H1 (cell line): ENCODE results near the gene FRS2. TPM values are rescaled to one million over a fixed set of nuclear protein-coding genes. Genes with fewer than 3 reads are reported as not detected.

Experiments
- CTCF ChIA-PET: fragments of 300-600 bp; sonication (Branson Sonifier 250); formaldehyde crosslinking; loops from one replicate; lab custom pipeline; 2021; ENCODE audit not compliant: partially characterized antibody; lab: Charles Lee
- POLR2A ChIA-PET: fragments of 300-600 bp; sonication (Branson Sonifier 250); formaldehyde crosslinking; loops from one replicate; lab custom pipeline; 2021; ENCODE audit warnings: inconsistent platforms; ENCODE audit not compliant: partially characterized antibody; lab: Charles Lee
- DNase-seq, 2 experiments: peaks; one replicate each; pipeline versions ENCODE4 v3.0.0 to v3.0.0-alpha.2; 2010 to 2022; ENCODE audit warnings: low spot score in 2 of 2, low read depth in 1 of 2, mixed read lengths in 1 of 2
- FAIRE-seq: peaks from 2 replicates; lab custom pipeline; 2011; peaks lifted over from hg19 to GRCh38; lab: Jason Lieb, UNC
- H2AFZ ChIP-seq: 2 replicates; pipeline ENCODE4 v1.8.1; 2012; ENCODE audit warnings: low read length, inconsistent platforms
- H2AK5ac ChIP-seq: 2 replicates; pipeline ENCODE4 v1.6.1; 2013; ENCODE audit warnings: low read depth, low read length
- H2BK120ac ChIP-seq: replicated peaks from 2 replicates; pipeline ENCODE3; 2013; ENCODE audit warnings: low read depth, low read length, inconsistent platforms
- H2BK12ac ChIP-seq: 2 replicates; pipeline ENCODE4 v1.6.1; 2013; ENCODE audit warnings: low read depth, low read length
- H2BK15ac ChIP-seq: 2 replicates; pipeline ENCODE4 v1.6.1; 2013; ENCODE audit warnings: low read length
- H2BK20ac ChIP-seq: 2 replicates; pipeline ENCODE4 v1.6.1; 2013; ENCODE audit warnings: low read length
- H2BK5ac ChIP-seq: 2 replicates; pipeline ENCODE4 v1.6.1; 2013; ENCODE audit warnings: low read depth, low read length
- H3K14ac ChIP-seq: 2 replicates; pipeline ENCODE4 v1.6.1; 2013; ENCODE audit warnings: inconsistent platforms; ENCODE audit not compliant: insufficient read length
- H3K18ac ChIP-seq: 2 replicates; pipeline ENCODE4 v1.6.1; 2013; ENCODE audit warnings: low read length; ENCODE audit errors: extremely low read depth
- H3K23ac ChIP-seq: 2 replicates; pipeline ENCODE4 v1.6.1; 2013; ENCODE audit warnings: inconsistent platforms; ENCODE audit not compliant: insufficient read length
- H3K23me2 ChIP-seq: 2 replicates; pipeline ENCODE4 v1.6.1; 2013; ENCODE audit warnings: low read depth, low read length
- H3K27ac ChIP-seq: 2 replicates; pipeline ENCODE4 v1.6.1; 2011; ENCODE audit warnings: low read depth, low read length, inconsistent platforms
- H3K27me3 ChIP-seq, 4 experiments: replicated peaks in 1 of 4; 1 replicate in 1 of 4; 2 replicates in 3 of 4; pipeline versions ENCODE4 v1.6.1 to v1.8.1; 2011 to 2013; ENCODE audit warnings: low read length in 3 of 4, mild to moderate bottlenecking in 3 of 4, inconsistent platforms in 2 of 4, mixed read lengths in 2 of 4, moderate library complexity in 1 of 4; ENCODE audit not compliant: control insufficient read depth in 3 of 4, insufficient read depth in 3 of 4; ENCODE audit errors: extremely low read depth in 1 of 4
- H3K36me3 ChIP-seq, 4 experiments: 2 replicates each; pipeline versions ENCODE4 v1.6.1 to v1.8.1; 2011 to 2013; ENCODE audit warnings: mild to moderate bottlenecking in 4 of 4, low read length in 3 of 4, moderate library complexity in 2 of 4, control low read depth in 1 of 4, inconsistent platforms in 1 of 4; ENCODE audit not compliant: insufficient read depth in 4 of 4, control insufficient read depth in 2 of 4
- H3K4ac ChIP-seq: replicated peaks from 2 replicates; pipeline ENCODE3; 2013; ENCODE audit warnings: low read length, low read depth, mixed read lengths, inconsistent platforms; ENCODE audit not compliant: insufficient read length
- H3K4me1 ChIP-seq, 4 experiments: replicated peaks in 1 of 4; 1 replicate in 1 of 4; 2 replicates in 3 of 4; pipeline versions ENCODE4 v1.6.1 to v1.8.1; 2011 to 2013; ENCODE audit warnings: low read length in 3 of 4, inconsistent platforms in 2 of 4, mixed read lengths in 1 of 4; ENCODE audit not compliant: insufficient read depth in 4 of 4, control insufficient read depth in 3 of 4
- H3K4me2 ChIP-seq, 2 experiments: 2 replicates each; pipeline versions ENCODE4 v1.6.1 to v1.8.1; 2011 to 2013; ENCODE audit warnings: low read depth in 2 of 2, low read length in 2 of 2, control low read depth in 1 of 2, inconsistent platforms in 1 of 2, mild to moderate bottlenecking in 1 of 2; ENCODE audit not compliant: insufficient read depth in 1 of 2
- H3K4me3 ChIP-seq, 4 experiments: fragments of 200-600, 300-600 bp in 1 of 4; sonication (generic), shearing (Covaris generic), sonication (Bioruptor Twin) in 1 of 4; 2 replicates each; pipeline versions ENCODE4 v1.5.1 to v1.8.1; 2011 to 2016; ENCODE audit warnings: low read length in 4 of 4, low read depth in 3 of 4, control low read depth in 2 of 4, inconsistent platforms in 2 of 4, mild to moderate bottlenecking in 2 of 4, mixed read lengths in 1 of 4, moderate library complexity in 1 of 4; ENCODE audit not compliant: insufficient read depth in 2 of 4; ENCODE audit errors: extremely low read depth in 1 of 4
- H3K56ac ChIP-seq: replicated peaks from 2 replicates; pipeline ENCODE3; 2013; ENCODE audit warnings: low read depth, mild to moderate bottlenecking, mixed read lengths, low read length, inconsistent platforms; ENCODE audit not compliant: insufficient read length
- H3K79me1 ChIP-seq: 2 replicates; pipeline ENCODE4 v1.6.1; 2013; ENCODE audit warnings: low read depth, low read length, control low read depth
- H3K79me2 ChIP-seq, 2 experiments: 2 replicates each; pipeline versions ENCODE4 v1.6.1 to v1.8.1; 2012 to 2013; ENCODE audit warnings: low read length in 2 of 2, mild to moderate bottlenecking in 2 of 2, inconsistent platforms in 1 of 2; ENCODE audit not compliant: insufficient read depth in 2 of 2, control insufficient read depth in 1 of 2
- H3K9ac ChIP-seq, 4 experiments: replicated peaks in 1 of 4; 1 replicate in 1 of 4; 2 replicates in 3 of 4; pipeline versions ENCODE4 v1.6.1 to v1.8.1; 2011 to 2013; ENCODE audit warnings: low read depth in 3 of 4, low read length in 3 of 4, control low read depth in 2 of 4, mild to moderate bottlenecking in 2 of 4, moderate library complexity in 2 of 4, inconsistent platforms in 1 of 4; ENCODE audit errors: extremely low read depth in 1 of 4
- H3K9me3 ChIP-seq, 2 experiments: 2 replicates each; pipeline versions ENCODE4 v1.6.1 to v1.8.1; 2012 to 2013; ENCODE audit warnings: mild to moderate bottlenecking in 2 of 2, moderate library complexity in 2 of 2, control low read depth in 1 of 2, inconsistent platforms in 1 of 2, low read depth in 1 of 2, low read length in 1 of 2, mixed read lengths in 1 of 2; ENCODE audit not compliant: insufficient read depth in 2 of 2
- H4K20me1 ChIP-seq, 2 experiments: replicated peaks in 1 of 2; 2 replicates each; pipeline versions ENCODE3 to v1.8.1; 2011 to 2013; ENCODE audit warnings: inconsistent platforms in 2 of 2, low read length in 2 of 2, mild to moderate bottlenecking in 1 of 2; ENCODE audit not compliant: insufficient read depth in 2 of 2, control insufficient read depth in 1 of 2
- H4K5ac ChIP-seq: 2 replicates; pipeline ENCODE4 v1.6.1; 2013; ENCODE audit warnings: low read length, low read depth, mixed read lengths, inconsistent platforms; ENCODE audit not compliant: insufficient read length
- H4K8ac ChIP-seq: 2 replicates; pipeline ENCODE4 v1.8.0; 2013; ENCODE audit warnings: mild to moderate bottlenecking, moderate library complexity, low read length, inconsistent platforms; ENCODE audit not compliant: insufficient read depth; ENCODE audit errors: extremely low read depth
- H4K91ac ChIP-seq: replicated peaks from 2 replicates; pipeline ENCODE3; 2013; ENCODE audit warnings: low read length, mixed read lengths, inconsistent platforms; ENCODE audit not compliant: insufficient read length
- BRCA1 ChIP-seq: IDR thresholded peaks from 2 replicates; pipeline ENCODE4 v1.6.1; 2012; ENCODE audit warnings: low read depth, low read length, improper control_type of control experiment
- CREB1 ChIP-seq: IDR thresholded peaks from 2 replicates; pipeline ENCODE4 v1.6.1; 2012; ENCODE audit warnings: inconsistent platforms
- JUND ChIP-seq: IDR thresholded peaks from 2 replicates; pipeline ENCODE4 v1.6.1; 2011; ENCODE audit warnings: mild to moderate bottlenecking, improper control_type of control experiment, low read length
- MAX ChIP-seq: IDR thresholded peaks from 2 replicates; pipeline ENCODE4 v1.6.1; 2012; ENCODE audit warnings: inconsistent platforms
- POLR2A ChIP-seq, 2 experiments: IDR thresholded peaks; 1 replicate in 1 of 2; 2 replicates in 1 of 2; pipeline ENCODE4 v1.6.1; 2011; ENCODE audit warnings: low read depth in 2 of 2, low read length in 2 of 2, mild to moderate bottlenecking in 2 of 2; ENCODE audit errors: control extremely low read depth in 1 of 2
- POLR2AphosphoS5 ChIP-seq: IDR thresholded peaks from 2 replicates; pipeline ENCODE4 v1.6.1; 2011; ENCODE audit warnings: low read depth, low read length
- ZNF274 ChIP-seq: IDR thresholded peaks from 2 replicates; pipeline ENCODE4 v1.7.0; 2012; ENCODE audit warnings: low read length, borderline replicate concordance; ENCODE audit errors: extremely low read depth
- WGBS, 2 experiments: shearing (Covaris generic) in 1 of 2; methylation state at CpG; one replicate each; pipeline versions ENCODE4 v1.1.6 to v1.1.7; 2013 to 2015; ENCODE audit warnings: low lambda C conversion rate in 2 of 2, mixed read lengths in 2 of 2, inconsistent platforms in 1 of 2, low coverage in 1 of 2, missing lambda C conversion rate in 1 of 2; ENCODE audit not compliant: insufficient replicate concordance in 2 of 2, insufficient coverage in 1 of 2, insufficient read length in 1 of 2; ENCODE audit errors: extremely low coverage in 1 of 2, missing lambda C conversion rate in 1 of 2; 5-methylcytosine and 5-hydroxymethylcytosine counted together
- polyA plus RNA-seq, 7 experiments: library from polyadenylated mRNA; depleted of rRNA in 3 of 7; stranded (reverse) in 5 of 7; unstranded in 2 of 7; fragments of >200 nt in 5 of 7; fragments of 200-250 nt in 2 of 7; gene quantifications; 1 replicate in 5 of 7; 2 replicates in 1 of 7; 4 replicates in 1 of 7; pipeline versions ENCODE4 v1.2.1 to v1.2.3, GENCODE V29; 2011 to 2013; ENCODE audit warnings: missing spikeins in 2 of 7, mixed read lengths in 2 of 7
- total RNA-seq: library from RNA; stranded (reverse); fragmentation: NEBNext Ultra II Directional; extraction: Animal tissue kit (Norgen Biotek cat#: 25700); gene quantifications from 2 replicates; pipeline ENCODE4 v1.2.1, GENCODE V29; 2021
- TF ChIP-seq, protein P1 (sequence below): IDR thresholded peaks from 2 replicates; pipeline ENCODE4 v1.6.1; 2011; ENCODE audit warnings: low read length, improper control_type of control experiment

Gene FRS2
- total and polyA plus RNA-seq, 2 of the 8 experiments (the other 6 are each of a cell fraction or from before 2014, with no cell fraction given): 10.3 to 35.8 TPM

DNA sequence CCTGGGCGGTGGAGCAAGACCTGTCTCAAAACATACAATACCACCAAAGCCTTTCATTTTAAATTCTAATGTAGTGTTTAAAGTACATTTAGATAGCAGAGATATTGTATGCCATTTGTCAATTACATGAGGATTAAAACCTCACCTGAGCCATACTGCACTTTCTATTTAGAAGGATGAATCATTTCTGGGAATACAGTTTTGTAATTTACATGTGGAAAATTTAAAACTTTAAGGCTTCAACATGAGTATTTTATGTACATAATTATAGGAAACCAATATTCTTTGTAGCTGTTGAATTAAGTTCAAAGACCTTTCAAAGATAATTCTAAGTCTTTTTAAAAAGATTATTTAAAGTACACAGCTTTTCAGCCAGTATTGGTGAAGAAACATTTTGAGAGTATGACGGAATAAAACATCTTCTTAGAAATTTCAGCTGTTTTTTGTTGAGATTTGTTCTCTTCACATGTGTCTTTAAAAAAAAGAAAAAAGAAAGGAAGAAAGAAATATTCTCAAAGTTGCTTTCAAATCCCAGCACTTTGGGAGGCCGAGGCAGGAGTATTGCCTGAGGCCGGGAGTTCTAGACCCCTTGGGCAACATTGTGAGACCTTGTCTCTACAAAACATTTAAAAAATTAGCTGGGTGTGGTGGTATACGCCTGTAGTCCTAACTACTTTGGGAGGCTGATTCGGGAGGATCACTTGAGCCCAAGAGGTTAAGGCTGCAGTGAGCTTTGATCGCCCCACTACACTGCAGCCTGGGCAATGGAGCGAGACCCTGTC lies 80.6 kb downstream of the FRS2 start:
- Histone ChIP-seq H3K4me3 (no peak overlapping the region), H3K79me2 (0 out of 4 replicates have a peak, but pooled peaks cover 0 to 3% of the 10 kb centered on the region in 2 experiments), H3K27ac (no peak overlapping the region), H3K27me3 (no peaks in the 10 kb centered on the region), H3K18ac (no peak overlapping the region), H2BK12ac (no peak overlapping the region), H4K20me1 (no peaks in the 10 kb centered on the region), H2BK20ac (no peak overlapping the region), H3K23me2 (no peaks in the 10 kb centered on the region), H3K4me1 (peaks cover 0 to 2% (median 0%) of the 10 kb centered on the region in 4 experiments; a peak in 1 of 7 replicates), H3K23ac (no peak overlapping the region), H4K91ac (no peak overlapping the region), H3K9ac (no peak overlapping the region), H4K5ac (no peak overlapping the region), H3K79me1 (no peaks in the 10 kb centered on the region), H4K8ac (no peak overlapping the region), H3K4me2 (no peak overlapping the region), H2BK5ac (no peak overlapping the region), H3K14ac (no peak overlapping the region), H3K36me3 (no peaks in the 10 kb centered on the region), H2AFZ (no peak overlapping the region), H2BK15ac (no peak overlapping the region), H2BK120ac (no peak overlapping the region), H3K4ac (no peak overlapping the region), H3K56ac (no peak overlapping the region), H3K9me3 (no peaks in the 10 kb centered on the region), H2AK5ac (no peak overlapping the region)
- ChIA-PET CTCF (interaction anchor here (4.0 kb wide), 1 partner anchor 20 kb away, joined by 15 read pairs; no protein-coding TSS in a partner anchor), POLR2A (no interaction called here)
- TF ChIP-seq MAX (no peak), POLR2AphosphoS5 (no peak), ZNF274 (no peak), CREB1 (no peak), BRCA1 (no peak), POLR2A (IDR thresholded peaks at IDR 0.05; ENCODE audit: control extremely low read depth in 1 of 2, low read depth in 2 of 2, low read length in 2 of 2) (no peak), JUND (no peak)
- TF ChIP-seq, protein P1, sequence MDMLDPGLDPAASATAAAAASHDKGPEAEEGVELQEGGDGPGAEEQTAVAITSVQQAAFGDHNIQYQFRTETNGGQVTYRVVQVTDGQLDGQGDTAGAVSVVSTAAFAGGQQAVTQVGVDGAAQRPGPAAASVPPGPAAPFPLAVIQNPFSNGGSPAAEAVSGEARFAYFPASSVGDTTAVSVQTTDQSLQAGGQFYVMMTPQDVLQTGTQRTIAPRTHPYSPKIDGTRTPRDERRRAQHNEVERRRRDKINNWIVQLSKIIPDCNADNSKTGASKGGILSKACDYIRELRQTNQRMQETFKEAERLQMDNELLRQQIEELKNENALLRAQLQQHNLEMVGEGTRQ: no peak
- DNase-seq: no peak
- WGBS, 2 experiments: 80% methylated on average over 8 of the region's 8 CpGs; no CpG with 5 or more reads in 1 of the 2 experiments
- FAIRE-seq: no peak
